HepG2 (cell line): Measurements from ENCODE around the gene HMX1. TPM values are rescaled to one million over a fixed set of nuclear protein-coding genes. Genes with fewer than 3 reads are reported as not detected.

Experiments used
- ATAC-seq: fragments of 200-7000 bp; cut with Tn5 transposase; 3 replicates; pipeline ENCODE4 v1.9.1; 2020; ENCODE audit warnings: mild to moderate bottlenecking, moderate library complexity
- BruUV-seq: library from RNA; stranded (reverse); fragments of 400-500 nt; replicated peaks from 2 replicates; lab custom pipeline; 2021; lab: Mats Ljungman, UMichigan
- CTCF ChIA-PET: fragments of 300-600 bp; formaldehyde crosslinking; extraction: SDS; loops from one replicate; lab custom pipeline; 2021; ENCODE audit warnings: low total read pairs, inconsistent platforms, low intra/inter-chr PET ratio; lab: Yijun Ruan, JAX
- POLR2A ChIA-PET: fragments of 350-600 bp; sonication (Branson Sonifier 250); formaldehyde crosslinking; loops from one replicate; lab custom pipeline; 2020; ENCODE audit warnings: antibody characterized with exemption, inconsistent platforms; lab: Yijun Ruan, JAX
- DNase-seq: peaks from one replicate; pipeline ENCODE4 v3.0.0-alpha.2; 2015; ENCODE audit warnings: low spot score
- FAIRE-seq: peaks from 3 replicates; lab custom pipeline; 2011; peaks lifted over from hg19 to GRCh38; lab: Jason Lieb, UNC
- H2AFZ ChIP-seq: one replicate; pipeline ENCODE4 v1.6.1; 2011; ENCODE audit warnings: low read length, inconsistent platforms
- H3K27ac ChIP-seq: fragments of 300-600 bp; 3 replicates; pipeline ENCODE4 v1.8.0; 2011; ENCODE audit warnings: mixed run types, mild to moderate bottlenecking, mixed read lengths, low read length, inconsistent platforms; ENCODE audit not compliant: insufficient read depth; ENCODE audit errors: extremely low read length
- H3K27me3 ChIP-seq, 2 experiments: fragments of 200-600 bp in 1 of 2; 2 replicates in 1 of 2; 3 replicates in 1 of 2; pipeline versions ENCODE4 v1.6.0 to v1.8.0; 2011; ENCODE audit warnings: low read length in 2 of 2, mild to moderate bottlenecking in 2 of 2, moderate library complexity in 2 of 2, inconsistent platforms in 1 of 2; ENCODE audit not compliant: insufficient read depth in 2 of 2, control insufficient read depth in 1 of 2
- H3K36me3 ChIP-seq, 2 experiments: fragments of 200-600 bp in 1 of 2; replicated peaks in 1 of 2; 2 replicates in 1 of 2; 3 replicates in 1 of 2; pipeline versions ENCODE4 v1.5.1 to v1.8.0; 2011; ENCODE audit warnings: low read length in 2 of 2, inconsistent platforms in 1 of 2; ENCODE audit not compliant: insufficient read depth in 2 of 2, control insufficient read depth in 1 of 2
- H3K4me1 ChIP-seq: 2 replicates; pipeline ENCODE4 v1.5.1; 2012; ENCODE audit warnings: low read length, inconsistent platforms; ENCODE audit not compliant: insufficient read depth
- H3K4me2 ChIP-seq: 2 replicates; pipeline ENCODE4 v1.6.0; 2011; ENCODE audit warnings: low read depth, low read length, inconsistent platforms
- H3K4me3 ChIP-seq, 3 experiments: fragments of 200-600 bp in 1 of 3; sonication (generic), shearing (Covaris generic) in 1 of 3; replicated peaks in 1 of 3; 2 replicates each; pipeline ENCODE4 v1.5.1; 2011 to 2016; ENCODE audit warnings: low read length in 3 of 3, inconsistent platforms in 2 of 3, low read depth in 2 of 3, mild to moderate bottlenecking in 2 of 3, control low read depth in 1 of 3, mixed read lengths in 1 of 3; ENCODE audit not compliant: insufficient read depth in 1 of 3
- H3K79me2 ChIP-seq: one replicate; pipeline ENCODE4 v1.6.1; 2011; ENCODE audit warnings: low read length, inconsistent platforms; ENCODE audit not compliant: insufficient read depth
- H3K9ac ChIP-seq: 2 replicates; pipeline ENCODE4 v1.6.0; 2011; ENCODE audit warnings: mild to moderate bottlenecking, low read depth, low read length, inconsistent platforms; ENCODE audit not compliant: insufficient read depth
- H3K9me3 ChIP-seq: 2 replicates; pipeline ENCODE4 v1.5.1; 2012; ENCODE audit warnings: mild to moderate bottlenecking, low read length
- H4K20me1 ChIP-seq: 2 replicates; pipeline ENCODE4 v1.6.0; 2011; ENCODE audit warnings: inconsistent platforms, mild to moderate bottlenecking, low read length, moderate library complexity; ENCODE audit not compliant: insufficient read depth
- ETV5 ChIP-seq: IDR thresholded peaks from 2 replicates; pipeline ENCODE4 v1.6.1; 2018; ENCODE audit warnings: missing biosample characterization, missing genetic modification reagents, inconsistent platforms, borderline replicate concordance
- MAFK ChIP-seq, 2 experiments: IDR thresholded peaks in 1 of 2; conservative IDR thresholded peaks in 1 of 2; 2 replicates each; pipeline ENCODE4 v1.6.1; 2011; ENCODE audit warnings: improper control_type of control experiment in 2 of 2, low read length in 2 of 2
- MLLT10 ChIP-seq: sonication (generic); formaldehyde crosslinking; IDR thresholded peaks from 2 replicates; pipeline ENCODE4 v1.4.0; 2020; ENCODE audit warnings: missing genetic modification reagents
- POLR2AphosphoS2 ChIP-seq: IDR thresholded peaks from 2 replicates; pipeline ENCODE4 v1.6.1; 2011; ENCODE audit warnings: low read depth, low read length, improper control_type of control experiment
- ZNF17 ChIP-seq: sonication (generic); formaldehyde crosslinking; IDR thresholded peaks from 2 replicates; pipeline ENCODE4 v1.5.0; 2020; ENCODE audit warnings: mild to moderate bottlenecking, missing genetic modification reagents
- ZNF660 ChIP-seq: sonication (generic); formaldehyde crosslinking; IDR thresholded peaks from 2 replicates; pipeline ENCODE4 v1.5.1; 2020; ENCODE audit warnings: mild to moderate bottlenecking, low read depth, missing genetic modification reagents, borderline replicate concordance
- whole genome bisulfite sequencing: methylation state at CpG from one replicate; pipeline ENCODE4 v1.1.6; 2017; ENCODE audit warnings: low lambda C conversion rate; 5-methylcytosine and 5-hydroxymethylcytosine counted together
- in situ Hi-C: cut with HindIII; loops from 2 replicates; pipeline ENCODE4 v1.10.0; 2017; ENCODE audit warnings: low pct_unique_long_range_greater_than_20kb; ENCODE audit not compliant: extremely low pct_ligation_motif_present
- intact Hi-C: fragments of 100-400 bp; cut with micrococcal nuclease; formaldehyde crosslinking; loops from one replicate; pipeline ENCODE4 v1.10.0; 2022; ENCODE audit not compliant: unreplicated experiment
- polyA plus RNA-seq, 8 experiments: library from polyadenylated mRNA; depleted of rRNA in 3 of 8; stranded (reverse) in 7 of 8; unstranded in 1 of 8; fragments of >200 nt; fragmentation: Illumina TruSeq in 4 of 8; extraction: Trizol in 4 of 8; gene quantifications; 2 replicates each; pipeline versions ENCODE4 v1.2.1 to v1.2.3, GENCODE V29; 2011 to 2016; ENCODE audit warnings: low read depth in 4 of 8, missing spikeins in 1 of 8, mixed read lengths in 1 of 8; ENCODE audit not compliant: insufficient read depth in 1 of 8
- total RNA-seq, 5 experiments: library from RNA; depleted of rRNA; stranded (reverse); fragments of >200 nt; fragmentation: Illumina TruSeq; extraction: Trizol; gene quantifications; 2 replicates each; pipeline ENCODE4 v1.2.3, GENCODE V29; 2016; ENCODE audit warnings: low read depth in 1 of 5
- TF ChIP-seq, protein P1 (sequence below): sonication (generic); formaldehyde crosslinking; IDR thresholded peaks from 2 replicates; pipeline ENCODE4 v1.5.0; 2020; ENCODE audit warnings: mild to moderate bottlenecking, missing genetic modification reagents, borderline replicate concordance

The HMX1 gene
- total and polyA plus RNA-seq, 2 of the 13 experiments (the other 11 are each of a cell fraction or from before 2014, with no cell fraction given) = not detected

GRCh38 chr4:8857766-8858700 is 13.6 kb downstream of the HMX1 start:
- H4K20me1 ChIP-seq = no peaks in the 10 kb centered on the region
- no TSS peak for BruUV-seq
- no peak overlapping the region for H3K9ac ChIP-seq
- in situ Hi-C loops (no loop called here), intact Hi-C loops (no loop called here)
- no peak for ATAC-seq
- no peak overlapping the region for H3K27ac ChIP-seq
- TF ChIP-seq ZNF17 (CRISPR knock-in tag) = no peak
- TF ChIP-seq MAFK (conservative IDR thresholded peaks at IDR 0.05 in 1 of 2, IDR thresholded peaks at IDR 0.05 in 1 of 2; ENCODE audit: low read length in 2 of 2) = peak; percentile 22 to 30; a peak in 1 of 4 replicates
- H3K36me3 ChIP-seq = no peaks in the 10 kb centered on the region
- H3K4me2 ChIP-seq = no peak overlapping the region
- H3K4me3 ChIP-seq = no peak overlapping the region
- H3K4me1 ChIP-seq = no peaks in the 10 kb centered on the region
- ChIA-PET POLR2A (no interaction called here), CTCF (no interaction called here)
- no peaks in the 10 kb centered on the region for H3K79me2 ChIP-seq
- H3K9me3 ChIP-seq = no peaks in the 10 kb centered on the region
- H2AFZ ChIP-seq = no peak overlapping the region
- WGBS = 44% methylated on average over 54 of the region's 74 CpGs
- no peak for FAIRE-seq
- peaks cover 10 to 86% of the 10 kb centered on the region in 2 experiments; a peak in 4 of 5 replicates for H3K27me3 ChIP-seq
- DNase-seq = no peak

GRCh38 chr4:8856835-8857621 is 14.6 kb downstream of the HMX1 start:
- H3K9me3 ChIP-seq = no peaks in the 10 kb centered on the region
- H3K36me3 ChIP-seq = no peaks in the 10 kb centered on the region
- POLR2A ChIA-PET = no interaction called here
- in situ Hi-C loops = no loop called here
- no peaks in the 10 kb centered on the region for H3K4me1 ChIP-seq
- H4K20me1 ChIP-seq = no peaks in the 10 kb centered on the region
- BruUV-seq = no TSS peak
- peaks cover 12 to 88% of the 10 kb centered on the region in 2 experiments; a peak in 4 of 5 replicates for H3K27me3 ChIP-seq
- no peak overlapping the region for H3K27ac ChIP-seq
- no peak for FAIRE-seq
- no peak for DNase-seq
- WGBS = 31% methylated on average over 40 of the region's 51 CpGs
- H3K79me2 ChIP-seq = no peaks in the 10 kb centered on the region
- H2AFZ ChIP-seq = no peak overlapping the region
- no peak for ATAC-seq
- intact Hi-C loops = no loop called here
- H3K4me2 ChIP-seq = no peak overlapping the region
- H3K4me3 ChIP-seq = no peak overlapping the region
- H3K9ac ChIP-seq = no peak overlapping the region
- CTCF ChIA-PET = no interaction called here
- TF ChIP-seq, protein P1, sequence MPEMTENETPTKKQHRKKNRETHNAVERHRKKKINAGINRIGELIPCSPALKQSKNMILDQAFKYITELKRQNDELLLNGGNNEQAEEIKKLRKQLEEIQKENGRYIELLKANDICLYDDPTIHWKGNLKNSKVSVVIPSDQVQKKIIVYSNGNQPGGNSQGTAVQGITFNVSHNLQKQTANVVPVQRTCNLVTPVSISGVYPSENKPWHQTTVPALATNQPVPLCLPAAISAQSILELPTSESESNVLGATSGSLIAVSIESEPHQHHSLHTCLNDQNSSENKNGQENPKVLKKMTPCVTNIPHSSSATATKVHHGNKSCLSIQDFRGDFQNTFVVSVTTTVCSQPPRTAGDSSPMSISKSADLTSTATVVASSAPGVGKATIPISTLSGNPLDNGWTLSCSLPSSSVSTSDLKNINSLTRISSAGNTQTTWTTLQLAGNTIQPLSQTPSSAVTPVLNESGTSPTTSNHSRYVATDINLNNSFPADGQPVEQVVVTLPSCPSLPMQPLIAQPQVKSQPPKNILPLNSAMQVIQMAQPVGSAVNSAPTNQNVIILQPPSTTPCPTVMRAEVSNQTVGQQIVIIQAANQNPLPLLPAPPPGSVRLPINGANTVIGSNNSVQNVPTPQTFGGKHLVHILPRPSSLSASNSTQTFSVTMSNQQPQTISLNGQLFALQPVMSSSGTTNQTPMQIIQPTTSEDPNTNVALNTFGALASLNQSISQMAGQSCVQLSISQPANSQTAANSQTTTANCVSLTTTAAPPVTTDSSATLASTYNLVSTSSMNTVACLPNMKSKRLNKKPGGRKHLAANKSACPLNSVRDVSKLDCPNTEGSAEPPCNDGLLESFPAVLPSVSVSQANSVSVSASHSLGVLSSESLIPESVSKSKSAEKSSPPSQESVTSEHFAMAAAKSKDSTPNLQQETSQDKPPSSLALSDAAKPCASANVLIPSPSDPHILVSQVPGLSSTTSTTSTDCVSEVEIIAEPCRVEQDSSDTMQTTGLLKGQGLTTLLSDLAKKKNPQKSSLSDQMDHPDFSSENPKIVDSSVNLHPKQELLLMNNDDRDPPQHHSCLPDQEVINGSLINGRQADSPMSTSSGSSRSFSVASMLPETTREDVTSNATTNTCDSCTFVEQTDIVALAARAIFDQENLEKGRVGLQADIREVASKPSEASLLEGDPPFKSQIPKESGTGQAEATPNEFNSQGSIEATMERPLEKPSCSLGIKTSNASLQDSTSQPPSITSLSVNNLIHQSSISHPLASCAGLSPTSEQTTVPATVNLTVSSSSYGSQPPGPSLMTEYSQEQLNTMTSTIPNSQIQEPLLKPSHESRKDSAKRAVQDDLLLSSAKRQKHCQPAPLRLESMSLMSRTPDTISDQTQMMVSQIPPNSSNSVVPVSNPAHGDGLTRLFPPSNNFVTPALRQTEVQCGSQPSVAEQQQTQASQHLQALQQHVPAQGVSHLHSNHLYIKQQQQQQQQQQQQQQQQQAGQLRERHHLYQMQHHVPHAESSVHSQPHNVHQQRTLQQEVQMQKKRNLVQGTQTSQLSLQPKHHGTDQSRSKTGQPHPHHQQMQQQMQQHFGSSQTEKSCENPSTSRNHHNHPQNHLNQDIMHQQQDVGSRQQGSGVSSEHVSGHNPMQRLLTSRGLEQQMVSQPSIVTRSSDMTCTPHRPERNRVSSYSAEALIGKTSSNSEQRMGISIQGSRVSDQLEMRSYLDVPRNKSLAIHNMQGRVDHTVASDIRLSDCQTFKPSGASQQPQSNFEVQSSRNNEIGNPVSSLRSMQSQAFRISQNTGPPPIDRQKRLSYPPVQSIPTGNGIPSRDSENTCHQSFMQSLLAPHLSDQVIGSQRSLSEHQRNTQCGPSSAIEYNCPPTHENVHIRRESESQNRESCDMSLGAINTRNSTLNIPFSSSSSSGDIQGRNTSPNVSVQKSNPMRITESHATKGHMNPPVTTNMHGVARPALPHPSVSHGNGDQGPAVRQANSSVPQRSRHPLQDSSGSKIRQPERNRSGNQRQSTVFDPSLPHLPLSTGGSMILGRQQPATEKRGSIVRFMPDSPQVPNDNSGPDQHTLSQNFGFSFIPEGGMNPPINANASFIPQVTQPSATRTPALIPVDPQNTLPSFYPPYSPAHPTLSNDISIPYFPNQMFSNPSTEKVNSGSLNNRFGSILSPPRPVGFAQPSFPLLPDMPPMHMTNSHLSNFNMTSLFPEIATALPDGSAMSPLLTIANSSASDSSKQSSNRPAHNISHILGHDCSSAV = no peak
- TF ChIP-seq ETV5 (CRISPR knock-in tag) (no peak), ZNF660 (CRISPR knock-in tag) (no peak), MLLT10 (CRISPR knock-in tag) (no peak), POLR2AphosphoS2 (no peak)
